ENCODE measurements around the gene LRP6. TPM values are rescaled to one million over a fixed set of nuclear protein-coding genes. Genes with fewer than 3 reads are reported as not detected.

The LRP6 gene
- total RNA-seq, 1 experiment from 2014 or later = 72.8 TPM

GRCh38 chr12:12108441-12109058, 158.3 kb downstream of the LRP6 start:
- POLR2A ChIA-PET = no interaction called here
- CTCF ChIA-PET = no interaction called here
- Mint-ChIP-seq H3K36me3 (peaks cover 51% of the 10 kb centered on the region), H3K27ac (no peak overlapping the region), H3K4me3 (no peak overlapping the region), H3K9me3 (peaks cover 36% of the 10 kb centered on the region), H3K27me3 (ENCODE audit: low read depth) (no peaks in the 10 kb centered on the region; the same call in 1 of the 2 replicates), H3K4me1 (no peaks in the 10 kb centered on the region)
- DNase-seq (ENCODE audit: low spot score) (no peak), ATAC-seq (no peak)
- TF ChIP-seq CBFB (CRISPR knock-in tag; IDR thresholded peaks at IDR 0.05; ENCODE audit: low read depth) (no peak), NR2C2 (CRISPR knock-in tag; IDR thresholded peaks at IDR 0.05) (no peak), JAZF1 (CRISPR knock-in tag; IDR thresholded peaks at IDR 0.05) (no peak), CDX4 (CRISPR knock-in tag; IDR thresholded peaks at IDR 0.05; ENCODE audit: borderline replicate concordance) (no peak), USF1 (CRISPR knock-in tag; IDR thresholded peaks at IDR 0.05) (no peak), RELA (CRISPR knock-in tag; IDR thresholded peaks at IDR 0.05; ENCODE audit: borderline replicate concordance) (no peak), HMGXB4 (CRISPR knock-in tag; IDR thresholded peaks at IDR 0.05) (no peak)

GRCh38 chr12:12107678-12108077, 159.2 kb downstream of the LRP6 start:
- ChIA-PET POLR2A (interaction anchor here (0.7 kb wide), 1 partner anchor 20 kb away, joined by 5 read pairs; no protein-coding TSS in a partner anchor), CTCF (no interaction called here)
- no peak overlapping the region for H3K4me3 Mint-ChIP-seq
- TF ChIP-seq HMGA2 (CRISPR knock-in tag; IDR thresholded peaks at IDR 0.05) (no peak), NFE2L1 (CRISPR knock-in tag; IDR thresholded peaks at IDR 0.05) (no peak), TEAD4 (CRISPR knock-in tag; IDR thresholded peaks at IDR 0.05) (no peak), MLX (CRISPR knock-in tag; IDR thresholded peaks at IDR 0.05) (no peak)
- H3K9me3 Mint-ChIP-seq = peaks cover 39% of the 10 kb centered on the region
- no peaks in the 10 kb centered on the region; the same call in 1 of the 2 replicates for H3K27me3 Mint-ChIP-seq (ENCODE audit: low read depth)
- peaks cover 48% of the 10 kb centered on the region for H3K36me3 Mint-ChIP-seq
- no peaks in the 10 kb centered on the region for H3K4me1 Mint-ChIP-seq
- ATAC-seq = no peak; the same call in 1 of the 2 replicates
- no peak for DNase-seq (ENCODE audit: low spot score)
- H3K27ac Mint-ChIP-seq = no peak overlapping the region

GRCh38 chr12:12099102-12099501, 167.7 kb downstream of the LRP6 start:
- no peak for DNase-seq (ENCODE audit: low spot score)
- Mint-ChIP-seq H3K27ac (no peak overlapping the region), H3K27me3 (ENCODE audit: low read depth) (no peaks in the 10 kb centered on the region), H3K36me3 (peaks cover 14% of the 10 kb centered on the region), H3K4me1 (no peaks in the 10 kb centered on the region), H3K9me3 (peaks cover 5% of the 10 kb centered on the region), H3K4me3 (no peak overlapping the region)
- ATAC-seq = no peak
- ChIA-PET POLR2A (no interaction called here), CTCF (no interaction called here)
- TF ChIP-seq GRHL2 (CRISPR knock-in tag; IDR thresholded peaks at IDR 0.05; ENCODE audit: insufficient replicate concordance, severe bottlenecking) = no peak
- no peak for TF ChIP-seq ZNF671 (CRISPR knock-in tag; IDR thresholded peaks at IDR 0.05)
- no peak for TF ChIP-seq FOXP1 (CRISPR knock-in tag; IDR thresholded peaks at IDR 0.05; ENCODE audit: borderline replicate concordance)
- no peak for TF ChIP-seq ZNF121 (CRISPR knock-in tag; IDR thresholded peaks at IDR 0.05)
- no peak for TF ChIP-seq CTCF (IDR thresholded peaks at IDR 0.05)
- TF ChIP-seq GABPB1 (CRISPR knock-in tag; IDR thresholded peaks at IDR 0.05) = no peak
- no peak for TF ChIP-seq TEAD1 (CRISPR knock-in tag; IDR thresholded peaks at IDR 0.05)
- TF ChIP-seq NFATC4 (CRISPR knock-in tag; IDR thresholded peaks at IDR 0.05) = no peak
- TF ChIP-seq ZNF512 (CRISPR knock-in tag; IDR thresholded peaks at IDR 0.05; ENCODE audit: borderline replicate concordance) = no peak
- TF ChIP-seq SOX15 (CRISPR knock-in tag; IDR thresholded peaks at IDR 0.05) = no peak
- TF ChIP-seq ATF6 (CRISPR knock-in tag; IDR thresholded peaks at IDR 0.05) = no peak
- no peak for TF ChIP-seq ZNF263 (CRISPR knock-in tag; IDR thresholded peaks at IDR 0.05; ENCODE audit: low read depth)
- TF ChIP-seq OVOL2 (CRISPR knock-in tag; IDR thresholded peaks at IDR 0.05; ENCODE audit: borderline replicate concordance) = no peak
- no peak for TF ChIP-seq CREM (CRISPR knock-in tag; IDR thresholded peaks at IDR 0.05)

All from WTC11 (cell line).